Measurements from ENCODE around the gene NUTF2.

The NUTF2 gene

GRCh38 chr16:67847064-67847861 is 530 bp downstream of the NUTF2 start, which contains the start of gene CENPT:
Gene CENPT, minus strand, starts transcription at chr16:67847693. Its CDS starts 13,834 bp downstream, at chr16:67833859.
- Histone ChIP-seq H3K27me3 (ENCODE audit: insufficient read depth, poor library complexity, severe bottlenecking) (no peaks in the 10 kb centered on the region), H3K9me3 (ENCODE audit: severe bottlenecking) (no peaks in the 10 kb centered on the region), H3K4me3 (ENCODE audit: severe bottlenecking) (peak within 1 kb of the TSS; percentile 97), H3K36me3 (ENCODE audit: low read depth) (peaks cover 32% of the 10 kb centered on the region), H3K27ac (ENCODE audit: poor library complexity, severe bottlenecking) (peak within 1 kb of the TSS; percentile 85), H3K4me1 (ENCODE audit: insufficient read depth, poor library complexity, severe bottlenecking) (peaks cover 18% of the 10 kb centered on the region)
- ATAC-seq (ENCODE audit: low read depth) (peak; percentile 51), DNase-seq (ENCODE audit: low spot score) (no peak)
- no peak for TF ChIP-seq CTCF (IDR thresholded peaks at IDR 0.05; ENCODE audit: poor library complexity, severe bottlenecking)

GRCh38 chr16:67848118-67848517 is 1.4 kb downstream of the NUTF2 start:
- Histone ChIP-seq H3K4me1 (ENCODE audit: insufficient read depth, poor library complexity, severe bottlenecking) (peaks cover 18% of the 10 kb centered on the region), H3K4me3 (ENCODE audit: severe bottlenecking) (peak overlapping the region; percentile 97), H3K27ac (ENCODE audit: poor library complexity, severe bottlenecking) (peak overlapping the region; percentile 85), H3K27me3 (ENCODE audit: insufficient read depth, poor library complexity, severe bottlenecking) (no peaks in the 10 kb centered on the region), H3K36me3 (ENCODE audit: low read depth) (peaks cover 40% of the 10 kb centered on the region), H3K9me3 (ENCODE audit: severe bottlenecking) (no peaks in the 10 kb centered on the region)
- ATAC-seq (ENCODE audit: low read depth) (no peak), DNase-seq (ENCODE audit: low spot score) (no peak)
- TF ChIP-seq CTCF (IDR thresholded peaks at IDR 0.05; ENCODE audit: poor library complexity, severe bottlenecking) = no peak

GRCh38 chr16:67853670-67854069 is 6.9 kb downstream of the NUTF2 start:
- peaks cover 18% of the 10 kb centered on the region for H3K4me1 ChIP-seq (ENCODE audit: insufficient read depth, poor library complexity, severe bottlenecking)
- no peaks in the 10 kb centered on the region for H3K9me3 ChIP-seq (ENCODE audit: severe bottlenecking)
- DNase-seq (ENCODE audit: low spot score) = no peak
- no peak for TF ChIP-seq CTCF (IDR thresholded peaks at IDR 0.05; ENCODE audit: poor library complexity, severe bottlenecking)
- no peaks in the 10 kb centered on the region for H3K27me3 ChIP-seq (ENCODE audit: insufficient read depth, poor library complexity, severe bottlenecking)
- H3K4me3 ChIP-seq (ENCODE audit: severe bottlenecking) = no peak overlapping the region
- no peak overlapping the region for H3K27ac ChIP-seq (ENCODE audit: poor library complexity, severe bottlenecking)
- peaks cover 43% of the 10 kb centered on the region for H3K36me3 ChIP-seq (ENCODE audit: low read depth)
- ATAC-seq (ENCODE audit: low read depth) = no peak

GRCh38 chr16:67855789-67856188 is 9.1 kb downstream of the NUTF2 start:
- ATAC-seq (ENCODE audit: low read depth) = no peak
- Histone ChIP-seq H3K4me3 (ENCODE audit: severe bottlenecking) (no peak overlapping the region), H3K27ac (ENCODE audit: poor library complexity, severe bottlenecking) (no peak overlapping the region), H3K9me3 (ENCODE audit: severe bottlenecking) (no peaks in the 10 kb centered on the region), H3K4me1 (ENCODE audit: insufficient read depth, poor library complexity, severe bottlenecking) (peaks cover 26% of the 10 kb centered on the region), H3K36me3 (ENCODE audit: low read depth) (peaks cover 41% of the 10 kb centered on the region), H3K27me3 (ENCODE audit: insufficient read depth, poor library complexity, severe bottlenecking) (no peaks in the 10 kb centered on the region)
- no peak for DNase-seq (ENCODE audit: low spot score)
- TF ChIP-seq CTCF (IDR thresholded peaks at IDR 0.05; ENCODE audit: poor library complexity, severe bottlenecking) = no peak
